Astrocyte of the cerebellum (primary cell): ENCODE data around the gene SRPK2.

Source experiments
- DNase-seq: peaks from one replicate; pipeline ENCODE4 v3.0.0-alpha.2; 2011; ENCODE audit warnings: low read depth
- H3K4me3 ChIP-seq: 2 replicates; pipeline ENCODE4 v1.5.1; 2011; ENCODE audit warnings: mild to moderate bottlenecking, low read depth, low read length, moderate library complexity
- in situ Hi-C: cut with HindIII; loops from 2 replicates; pipeline ENCODE4 v1.10.0; 2017; ENCODE audit warnings: low sequenced_read_pairs
- TF ChIP-seq, protein P1 (sequence below): IDR thresholded peaks from 2 replicates; pipeline ENCODE4 v1.5.1; 2012; ENCODE audit warnings: low read length, low read depth, moderate library complexity, mild to moderate bottlenecking; ENCODE audit errors: missing control alignments

Gene SRPK2

DNA sequence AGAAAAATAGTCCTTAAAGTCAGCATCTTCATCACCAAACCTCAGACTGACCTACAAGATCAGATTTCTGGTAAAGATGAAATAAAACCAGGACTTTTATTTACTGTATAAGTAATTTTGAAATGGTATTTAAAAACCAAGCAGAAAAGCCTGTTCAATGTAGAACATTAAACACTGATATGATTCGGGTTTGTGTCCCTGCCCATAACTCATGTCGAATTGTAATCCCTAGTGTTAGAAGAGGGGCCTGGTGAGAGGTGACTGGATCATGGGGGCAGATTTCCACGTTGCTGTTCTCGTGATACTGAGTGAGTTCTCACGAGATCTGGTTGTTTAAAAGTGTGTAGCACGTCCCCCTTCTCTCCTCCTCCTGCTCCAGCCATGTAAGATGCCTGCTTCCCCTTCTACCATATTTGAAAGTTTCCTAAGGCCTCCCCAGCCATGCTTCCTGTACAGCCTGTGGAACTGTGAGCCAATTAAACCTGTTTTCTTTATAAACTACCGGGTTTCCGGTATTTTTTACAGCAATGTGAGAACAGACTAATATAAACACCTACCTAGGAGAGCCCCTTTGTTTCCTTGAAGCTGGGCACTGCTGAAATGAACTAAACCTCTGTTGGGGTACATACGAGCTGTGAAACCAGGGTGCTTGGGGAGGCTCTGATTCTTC is 254.6 kb downstream of the SRPK2 start:
- in situ Hi-C loops, result no loop called here
- DNase-seq, result no peak
- TF ChIP-seq, protein P1, sequence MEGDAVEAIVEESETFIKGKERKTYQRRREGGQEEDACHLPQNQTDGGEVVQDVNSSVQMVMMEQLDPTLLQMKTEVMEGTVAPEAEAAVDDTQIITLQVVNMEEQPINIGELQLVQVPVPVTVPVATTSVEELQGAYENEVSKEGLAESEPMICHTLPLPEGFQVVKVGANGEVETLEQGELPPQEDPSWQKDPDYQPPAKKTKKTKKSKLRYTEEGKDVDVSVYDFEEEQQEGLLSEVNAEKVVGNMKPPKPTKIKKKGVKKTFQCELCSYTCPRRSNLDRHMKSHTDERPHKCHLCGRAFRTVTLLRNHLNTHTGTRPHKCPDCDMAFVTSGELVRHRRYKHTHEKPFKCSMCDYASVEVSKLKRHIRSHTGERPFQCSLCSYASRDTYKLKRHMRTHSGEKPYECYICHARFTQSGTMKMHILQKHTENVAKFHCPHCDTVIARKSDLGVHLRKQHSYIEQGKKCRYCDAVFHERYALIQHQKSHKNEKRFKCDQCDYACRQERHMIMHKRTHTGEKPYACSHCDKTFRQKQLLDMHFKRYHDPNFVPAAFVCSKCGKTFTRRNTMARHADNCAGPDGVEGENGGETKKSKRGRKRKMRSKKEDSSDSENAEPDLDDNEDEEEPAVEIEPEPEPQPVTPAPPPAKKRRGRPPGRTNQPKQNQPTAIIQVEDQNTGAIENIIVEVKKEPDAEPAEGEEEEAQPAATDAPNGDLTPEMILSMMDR, result no peak
- H3K4me3 ChIP-seq, result no peak overlapping the region

DNA sequence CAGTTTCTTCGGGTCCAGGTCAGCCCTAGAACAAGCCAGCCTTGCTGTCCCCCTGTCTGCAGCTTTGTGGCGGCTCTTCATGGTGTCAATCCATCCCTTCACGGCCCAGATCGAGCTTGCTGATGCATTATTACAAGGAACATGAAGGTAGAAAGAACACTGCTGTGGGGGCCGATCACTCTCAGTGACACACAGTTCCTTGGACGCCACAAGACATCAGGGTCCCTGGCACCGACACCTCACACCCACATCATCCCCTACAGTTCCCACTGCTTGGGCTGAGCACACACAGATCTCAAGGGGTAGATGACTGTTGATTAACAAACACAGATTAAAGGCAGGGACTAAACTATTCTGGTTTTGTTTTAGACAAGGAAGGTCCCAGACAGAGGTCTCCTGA is 255.4 kb downstream of the SRPK2 start:
- no peak for DNase-seq
- TF ChIP-seq, protein P1, result no peak
- H3K4me3 ChIP-seq, result no peak overlapping the region
- in situ Hi-C loops, result no loop called here

DNA sequence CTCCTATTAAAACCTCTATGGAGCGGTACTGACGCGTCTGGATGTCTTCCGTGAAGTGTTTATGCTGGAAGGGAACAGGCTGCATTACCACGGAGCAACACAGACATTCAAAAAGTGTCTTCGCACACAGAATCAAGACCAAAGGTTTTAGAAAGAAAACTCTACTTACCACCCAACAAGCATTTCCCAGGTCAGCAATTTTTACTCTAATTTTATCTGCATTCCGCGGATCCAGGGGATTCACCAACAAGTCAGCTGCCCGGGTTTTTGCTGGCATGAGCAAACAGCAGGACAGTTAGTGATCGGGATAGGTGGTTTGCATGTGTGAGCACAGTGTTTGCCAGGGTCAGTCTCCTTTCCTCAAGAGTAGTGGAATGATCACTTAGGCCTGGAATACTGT is 255.9 kb downstream of the SRPK2 start:
- in situ Hi-C loops, result no loop called here
- H3K4me3 ChIP-seq, result no peak overlapping the region

DNA sequence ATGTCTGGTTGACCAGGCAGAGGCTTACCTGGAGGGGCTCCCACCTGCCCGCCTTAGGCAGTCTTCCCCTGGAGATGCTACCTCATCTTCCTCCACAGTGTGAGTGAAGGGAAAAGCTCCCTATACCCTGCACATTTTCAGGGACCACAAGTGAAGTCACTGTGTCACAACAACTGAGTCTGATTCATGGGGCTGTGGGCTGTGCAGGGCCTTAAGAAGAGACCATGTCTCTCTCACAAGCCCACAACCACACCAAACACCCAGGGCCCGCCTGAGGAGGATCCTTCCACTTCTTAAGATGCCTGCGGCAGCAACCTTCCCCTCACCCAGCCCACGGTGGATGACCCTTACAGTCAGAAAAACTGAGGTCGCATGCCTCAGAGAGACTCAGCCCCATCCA is 256.4 kb downstream of the SRPK2 start:
- no peak for DNase-seq
- in situ Hi-C loops, result no loop called here
- H3K4me3 ChIP-seq, result no peak overlapping the region
- TF ChIP-seq, protein P1, result no peak

More for the DNA sequence above, 255.9 kb downstream of the SRPK2 start:
- TF ChIP-seq, protein P1, result no peak
- DNase-seq, result no peak

DNA sequence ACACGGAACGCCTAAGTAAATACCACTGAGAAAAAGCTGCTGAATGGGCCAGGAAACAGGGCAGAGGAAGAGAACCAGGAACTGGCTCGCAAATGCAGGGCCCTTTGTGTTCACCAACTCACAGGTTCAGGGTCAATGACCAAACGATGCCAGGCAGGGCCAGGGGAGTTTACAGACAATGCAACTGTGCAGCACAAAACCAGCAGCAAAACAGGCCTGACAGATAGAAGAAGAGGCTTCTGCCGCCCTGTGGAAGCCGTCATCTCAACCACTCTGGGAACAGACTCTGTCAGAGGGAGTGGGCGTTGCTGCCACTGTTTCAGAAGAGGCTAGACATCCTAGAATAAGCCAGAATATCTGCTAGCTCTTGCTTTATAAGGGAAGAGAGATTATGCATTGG is 256.8 kb downstream of the SRPK2 start:
- no peak overlapping the region for H3K4me3 ChIP-seq
- TF ChIP-seq, protein P1, result no peak
- in situ Hi-C loops, result no loop called here
- no peak for DNase-seq

DNA sequence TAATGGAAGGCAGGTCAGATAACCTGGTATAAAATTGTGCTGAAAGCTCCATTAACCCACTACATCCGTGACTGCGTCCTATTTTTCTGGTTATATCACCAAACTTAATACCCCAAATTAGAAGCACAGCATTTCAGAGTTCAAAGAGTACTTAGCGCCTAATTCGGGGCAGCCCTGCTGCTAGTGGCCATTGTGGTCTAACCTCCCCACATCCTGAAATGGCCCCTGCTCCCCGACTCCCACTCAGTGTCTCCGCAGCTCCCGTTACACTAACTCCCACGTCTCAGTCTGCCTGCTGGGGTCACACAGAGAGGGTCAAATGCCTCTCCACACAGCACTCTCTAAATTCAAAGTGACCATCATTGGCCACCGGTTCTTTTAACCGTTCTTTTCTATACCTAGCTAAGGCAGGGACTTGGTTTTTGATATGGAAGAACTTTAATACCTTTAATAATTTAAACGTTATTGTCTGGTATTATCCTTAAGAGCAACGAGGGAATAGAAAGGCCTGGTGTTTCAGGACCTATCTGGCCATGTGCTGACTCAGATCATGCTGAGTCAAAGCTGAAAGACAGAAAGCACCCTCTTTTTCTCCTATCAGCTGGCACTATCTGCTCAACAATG is 257.6 kb downstream of the SRPK2 start:
- in situ Hi-C loops, result no loop called here
- TF ChIP-seq, protein P1, result no peak
- DNase-seq, result no peak
- H3K4me3 ChIP-seq, result no peak overlapping the region
